GM12801 (cell line): ENCODE measurements around the gene SCRN1.

Experiments
- CTCF ChIP-seq: IDR thresholded peaks from one replicate; pipeline ENCODE4 v1.5.1; 2011; ENCODE audit warnings: control low read depth; ENCODE audit not compliant: insufficient read length; ENCODE audit errors: extremely low read depth

SCRN1 gene

GRCh38 chr7:29965030-29965429 lies 24.6 kb downstream of the SCRN1 start:
- no peak for TF ChIP-seq CTCF

DNA sequence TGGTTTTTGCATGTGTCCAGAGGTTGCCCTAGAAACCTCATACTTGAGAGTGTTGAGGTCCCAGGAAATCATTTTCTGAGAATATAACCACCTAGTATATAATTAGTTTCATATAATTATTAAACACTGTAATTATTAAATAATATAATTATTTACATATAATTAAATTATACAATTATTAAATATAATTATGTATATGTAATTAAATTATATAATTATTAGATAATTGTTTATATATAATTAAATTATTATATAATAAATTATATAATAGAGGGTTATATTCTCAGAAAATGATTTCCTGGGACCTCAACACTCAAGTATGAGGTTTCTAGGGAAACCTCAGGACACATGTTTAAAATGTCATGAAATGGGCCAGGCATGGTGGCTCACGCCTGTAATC lies 27.6 kb downstream of the SCRN1 start:
- no peak for TF ChIP-seq CTCF

DNA sequence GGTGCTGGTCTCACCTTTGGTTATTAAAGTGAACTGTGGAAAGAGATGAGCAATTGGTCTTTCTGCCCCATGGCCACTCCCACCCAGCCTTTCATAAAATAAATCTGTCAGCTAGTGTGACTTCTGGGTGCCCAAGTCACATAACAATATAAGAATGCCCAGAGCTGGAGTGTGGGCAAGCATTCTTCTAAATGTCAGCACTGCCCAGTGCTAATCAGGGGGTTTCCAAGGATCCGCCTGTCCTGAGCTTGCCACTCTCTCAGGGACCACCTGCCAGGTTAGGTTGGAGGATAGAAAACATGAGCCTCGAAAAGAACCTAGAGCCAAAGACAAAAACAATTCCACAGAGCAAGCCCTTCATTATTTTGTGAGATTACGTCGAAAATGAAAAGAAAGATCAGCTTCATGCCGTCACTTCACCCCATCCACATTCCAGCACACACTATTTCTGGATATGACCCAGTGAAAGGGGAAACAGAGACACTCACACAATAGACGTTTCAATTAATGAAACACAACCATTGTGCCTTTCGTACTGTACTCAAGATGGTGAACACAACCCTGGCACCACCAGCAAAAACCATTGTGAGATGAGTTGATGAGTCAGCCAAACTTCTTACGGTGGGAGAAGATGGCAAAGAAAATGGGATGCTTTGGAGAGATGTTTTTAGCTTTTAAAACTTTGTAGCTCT lies 30.8 kb downstream of the SCRN1 start:
- TF ChIP-seq CTCF: no peak

DNA sequence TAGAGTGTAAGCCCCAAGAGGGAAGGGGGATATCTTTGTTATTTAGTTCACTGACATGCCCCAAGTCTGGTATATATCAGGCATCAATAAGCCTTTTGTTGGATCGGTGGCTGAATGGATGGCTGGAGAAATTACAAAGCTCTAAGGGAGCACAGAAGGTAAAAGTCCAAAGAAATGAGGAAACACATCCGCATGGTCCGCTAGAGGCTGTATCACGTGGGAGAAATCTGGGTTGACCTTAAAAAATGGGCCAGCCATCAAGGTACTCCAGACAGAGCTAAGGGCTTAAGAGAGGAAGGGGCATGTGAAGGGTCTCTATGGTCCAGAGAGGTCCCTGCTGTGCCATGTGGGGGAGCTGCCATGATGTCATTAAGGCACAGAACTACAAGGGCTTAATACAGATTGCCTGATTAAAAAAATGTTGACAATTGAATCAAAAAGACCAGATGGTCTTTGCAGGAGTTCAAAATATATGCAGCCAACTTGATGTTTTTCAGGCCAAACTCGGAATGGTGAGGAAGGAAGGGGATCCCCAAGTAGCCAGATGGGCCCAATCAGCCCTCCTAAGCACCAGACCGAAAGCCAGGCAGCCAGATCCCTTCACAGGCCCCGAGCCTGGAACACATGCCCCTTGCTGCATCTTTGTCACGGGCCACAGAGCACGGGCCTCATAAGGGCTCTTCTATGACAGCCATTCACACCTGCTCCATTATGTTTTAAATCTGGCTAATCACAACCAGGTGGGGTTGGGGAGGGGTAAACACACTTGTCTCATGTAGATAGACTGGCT lies 31.9 kb downstream of the SCRN1 start:
- no peak for TF ChIP-seq CTCF

GRCh38 chr7:29956487-29956836 lies 33.1 kb downstream of the SCRN1 start:
- TF ChIP-seq CTCF: no peak

GRCh38 chr7:29955799-29956486 lies 33.7 kb downstream of the SCRN1 start:
- no peak for TF ChIP-seq CTCF

- no peak for TF ChIP-seq CTCF
These were observed 34.4 kb downstream of the SCRN1 start for GRCh38 chr7:29955075-29955792.
